Activated naive CD4-positive, alpha-beta T cell treated with anti-CD3 and anti-CD28 coated beads, Interleukin-2, amount 10 ng/mL, durations not matched to agents 7 days and 5 days (primary cell): ENCODE data around the gene NEK6.

Source experiments
- CTCF ChIA-PET: fragments of 350-600 bp; sonication (Branson Sonifier 250); formaldehyde crosslinking; loops from one replicate; lab custom pipeline; 2021; ENCODE audit warnings: antibody characterized with exemption; lab: Charles Lee
- DNase-seq: peaks from one replicate; pipeline ENCODE4 v3.0.0-alpha.2; 2020
- H3K27ac Mint-ChIP-seq: one replicate; pipeline ENCODE4 v1.8.0; 2021; ENCODE audit warnings: mild to moderate bottlenecking, moderate library complexity, mixed read lengths
- H3K27me3 Mint-ChIP-seq: one replicate; pipeline ENCODE4 v1.8.0; 2021; ENCODE audit warnings: mild to moderate bottlenecking, mixed read lengths
- H3K36me3 Mint-ChIP-seq: one replicate; pipeline ENCODE4 v1.8.0; 2021; ENCODE audit warnings: mixed read lengths
- H3K4me1 Mint-ChIP-seq: one replicate; pipeline ENCODE4 v1.8.0; 2021; ENCODE audit warnings: mixed read lengths
- H3K4me3 Mint-ChIP-seq: one replicate; pipeline ENCODE4 v1.8.0; 2021; ENCODE audit warnings: mild to moderate bottlenecking, moderate library complexity, mixed read lengths
- H3K9me3 Mint-ChIP-seq: one replicate; pipeline ENCODE4 v1.8.0; 2021; ENCODE audit warnings: mixed read lengths

Gene NEK6

GRCh38 chr9:124272118-124272517 lies 14.4 kb downstream of the NEK6 start:
- peaks cover 8% of the 10 kb centered on the region for H3K4me1 Mint-ChIP-seq
- no peak overlapping the region for H3K27ac Mint-ChIP-seq
- no peaks in the 10 kb centered on the region for H3K36me3 Mint-ChIP-seq
- H3K27me3 Mint-ChIP-seq = peaks cover 63% of the 10 kb centered on the region
- CTCF ChIA-PET = no interaction called here
- no peaks in the 10 kb centered on the region for H3K9me3 Mint-ChIP-seq
- DNase-seq = no peak
- no peak overlapping the region for H3K4me3 Mint-ChIP-seq

DNA sequence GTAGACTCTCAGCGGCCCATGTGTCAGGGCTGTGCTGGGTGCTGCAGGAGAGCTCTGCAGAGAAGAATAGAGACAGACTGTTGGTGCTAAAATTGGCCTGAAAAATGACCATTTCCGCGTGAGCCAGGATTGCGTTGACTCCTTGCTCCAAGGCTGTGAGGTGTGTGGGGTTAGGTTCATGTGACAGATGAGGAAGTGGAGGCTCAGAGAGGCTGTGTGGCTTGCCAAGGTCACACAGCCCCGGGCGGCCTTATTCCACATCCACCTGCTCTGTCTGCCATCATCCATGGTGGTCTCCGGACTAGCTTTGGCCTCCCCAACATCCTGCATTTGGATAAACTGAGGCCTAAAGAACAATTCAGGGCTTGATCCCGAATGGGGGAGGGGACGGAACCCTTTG lies 15.2 kb downstream of the NEK6 start:
- Mint-ChIP-seq H3K4me3 (no peak overlapping the region), H3K4me1 (no peaks in the 10 kb centered on the region), H3K27me3 (peaks cover 54% of the 10 kb centered on the region), H3K36me3 (no peaks in the 10 kb centered on the region), H3K9me3 (no peaks in the 10 kb centered on the region), H3K27ac (no peak overlapping the region)
- no peak for DNase-seq
- CTCF ChIA-PET = no interaction called here

GRCh38 chr9:124273427-124274160 lies 15.8 kb downstream of the NEK6 start:
- H3K9me3 Mint-ChIP-seq = no peaks in the 10 kb centered on the region
- no peak overlapping the region for H3K27ac Mint-ChIP-seq
- DNase-seq = no peak
- H3K36me3 Mint-ChIP-seq = no peaks in the 10 kb centered on the region
- H3K4me3 Mint-ChIP-seq = no peak overlapping the region
- no peaks in the 10 kb centered on the region for H3K4me1 Mint-ChIP-seq
- CTCF ChIA-PET = no interaction called here
- peaks cover 54% of the 10 kb centered on the region for H3K27me3 Mint-ChIP-seq

GRCh38 chr9:124274226-124274625 lies 16.5 kb downstream of the NEK6 start:
- no peak overlapping the region for H3K27ac Mint-ChIP-seq
- DNase-seq = no peak
- H3K9me3 Mint-ChIP-seq = no peaks in the 10 kb centered on the region
- no peaks in the 10 kb centered on the region for H3K4me1 Mint-ChIP-seq
- H3K4me3 Mint-ChIP-seq = no peak overlapping the region
- peaks cover 58% of the 10 kb centered on the region for H3K27me3 Mint-ChIP-seq
- CTCF ChIA-PET = no interaction called here
- H3K36me3 Mint-ChIP-seq = no peaks in the 10 kb centered on the region

DNA sequence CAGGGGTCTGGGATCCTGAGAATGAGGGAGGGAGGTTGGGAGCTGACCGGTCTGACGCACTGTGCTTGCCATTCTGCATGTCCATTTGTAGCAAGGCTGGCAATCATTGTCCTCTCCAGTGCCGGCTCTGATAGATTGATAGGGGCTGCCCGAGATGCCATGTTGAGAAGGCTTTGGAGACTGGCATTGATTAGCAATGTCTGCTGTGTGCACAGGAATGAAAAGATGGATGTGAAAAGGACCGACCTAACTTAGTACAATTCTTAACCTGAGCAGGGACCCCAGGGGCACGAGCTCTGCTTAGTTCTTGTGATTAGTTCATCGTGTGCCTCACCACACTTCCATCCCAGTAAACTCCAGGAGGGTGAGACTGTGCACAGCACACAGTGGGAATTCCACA lies 17.0 kb downstream of the NEK6 start:
- CTCF ChIA-PET = no interaction called here
- no peak overlapping the region for H3K4me3 Mint-ChIP-seq
- H3K9me3 Mint-ChIP-seq = no peaks in the 10 kb centered on the region
- no peak for DNase-seq
- H3K27ac Mint-ChIP-seq = no peak overlapping the region
- H3K27me3 Mint-ChIP-seq = peaks cover 53% of the 10 kb centered on the region
- H3K4me1 Mint-ChIP-seq = no peaks in the 10 kb centered on the region
- H3K36me3 Mint-ChIP-seq = no peaks in the 10 kb centered on the region

DNA sequence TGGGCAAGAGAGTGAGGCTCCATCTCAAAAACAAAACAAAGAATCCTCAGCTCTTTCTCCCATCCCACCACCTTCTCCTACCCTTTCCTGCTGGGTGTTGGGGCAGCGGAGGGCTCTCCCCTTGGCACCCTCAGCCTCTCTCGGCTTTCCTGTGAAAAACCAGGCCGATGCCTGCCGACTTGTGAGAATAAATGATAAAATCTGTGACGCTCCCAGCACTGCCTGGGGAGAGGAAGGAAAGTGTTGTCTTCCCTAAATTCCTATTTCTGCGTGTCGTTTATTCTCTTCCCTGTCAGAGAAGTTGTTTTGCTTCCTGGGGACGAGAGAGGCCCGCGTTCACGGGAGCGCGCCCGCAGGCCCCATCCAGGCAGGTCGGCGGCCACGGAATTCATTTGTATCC lies 19.7 kb downstream of the NEK6 start:
- no peaks in the 10 kb centered on the region for H3K4me1 Mint-ChIP-seq
- H3K27ac Mint-ChIP-seq = no peak overlapping the region

DNA sequence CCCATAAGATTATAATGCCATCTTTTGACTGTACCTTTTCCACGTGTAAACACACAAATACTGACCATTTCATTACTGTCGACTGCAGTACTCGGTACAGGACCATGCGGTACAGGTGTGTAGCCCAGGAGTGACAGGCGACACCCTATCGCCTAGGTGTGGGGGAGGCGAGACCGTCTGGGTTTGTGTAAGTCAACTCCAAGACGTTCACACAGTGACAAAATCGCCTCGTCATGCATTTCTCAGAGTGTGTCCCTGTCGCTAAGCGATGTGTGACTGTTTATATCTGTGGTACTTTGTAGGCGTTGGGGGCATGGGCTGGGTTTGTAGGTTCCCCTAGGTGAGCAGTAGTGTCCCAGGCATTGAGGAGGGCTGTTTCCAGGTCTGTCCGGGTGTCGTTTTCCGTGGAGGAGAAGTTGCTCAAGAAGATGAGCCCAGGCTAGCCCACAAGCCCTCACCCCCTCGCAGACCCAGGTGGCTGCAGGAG lies 20.3 kb downstream of the NEK6 start:
- CTCF ChIA-PET = no interaction called here
- Mint-ChIP-seq H3K36me3 (no peaks in the 10 kb centered on the region), H3K27ac (peak overlapping the region; percentile 42), H3K9me3 (no peaks in the 10 kb centered on the region), H3K4me1 (no peaks in the 10 kb centered on the region), H3K27me3 (peaks cover 33% of the 10 kb centered on the region), H3K4me3 (no peak overlapping the region)
- DNase-seq = no peak

More for the DNA sequence above, 19.7 kb downstream of the NEK6 start:
- Mint-ChIP-seq H3K36me3 (no peaks in the 10 kb centered on the region), H3K9me3 (no peaks in the 10 kb centered on the region), H3K27me3 (peaks cover 39% of the 10 kb centered on the region), H3K4me3 (no peak overlapping the region)
- CTCF ChIA-PET = interaction anchor here (0.6 kb wide), 2 partner anchors 11 to 538 kb away, joined by 3 read pairs; no protein-coding TSS in a partner anchor
- DNase-seq = no peak

DNA sequence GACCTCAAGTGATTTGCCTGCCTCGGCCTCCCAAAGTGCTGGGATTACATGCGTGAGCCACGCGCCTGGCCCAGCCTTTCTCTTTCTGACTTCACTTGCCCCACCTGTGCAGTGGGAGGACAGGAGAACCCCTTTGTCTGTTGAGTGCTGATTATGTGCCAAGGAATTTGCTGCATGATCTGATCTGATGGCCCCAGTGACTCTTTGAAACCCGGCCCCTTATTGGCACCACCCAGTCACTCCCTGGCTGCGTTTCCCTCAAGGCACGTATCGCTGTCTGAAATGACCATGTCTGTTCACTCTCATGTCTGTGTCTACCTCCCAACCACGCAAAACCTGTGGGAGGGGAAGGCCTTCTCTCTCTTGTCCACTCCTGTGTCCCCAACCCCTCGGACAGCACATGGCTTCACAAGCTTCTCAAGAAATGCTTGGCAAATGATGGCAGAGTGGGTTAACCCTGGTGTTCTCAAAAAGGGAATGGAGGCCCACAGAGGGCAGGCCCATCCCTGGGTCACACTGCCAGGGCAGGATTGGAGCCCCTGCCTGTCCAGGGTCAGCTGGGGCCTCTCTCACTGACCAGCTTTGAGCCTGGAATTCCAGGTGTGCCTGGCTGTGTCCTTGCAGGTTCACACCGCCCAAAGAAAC lies 21.9 kb downstream of the NEK6 start:
- Mint-ChIP-seq H3K4me3 (no peak overlapping the region), H3K27ac (no peak overlapping the region), H3K36me3 (no peaks in the 10 kb centered on the region), H3K27me3 (peaks cover 21% of the 10 kb centered on the region), H3K4me1 (no peaks in the 10 kb centered on the region), H3K9me3 (no peaks in the 10 kb centered on the region)
- CTCF ChIA-PET = no interaction called here
- no peak for DNase-seq

DNA sequence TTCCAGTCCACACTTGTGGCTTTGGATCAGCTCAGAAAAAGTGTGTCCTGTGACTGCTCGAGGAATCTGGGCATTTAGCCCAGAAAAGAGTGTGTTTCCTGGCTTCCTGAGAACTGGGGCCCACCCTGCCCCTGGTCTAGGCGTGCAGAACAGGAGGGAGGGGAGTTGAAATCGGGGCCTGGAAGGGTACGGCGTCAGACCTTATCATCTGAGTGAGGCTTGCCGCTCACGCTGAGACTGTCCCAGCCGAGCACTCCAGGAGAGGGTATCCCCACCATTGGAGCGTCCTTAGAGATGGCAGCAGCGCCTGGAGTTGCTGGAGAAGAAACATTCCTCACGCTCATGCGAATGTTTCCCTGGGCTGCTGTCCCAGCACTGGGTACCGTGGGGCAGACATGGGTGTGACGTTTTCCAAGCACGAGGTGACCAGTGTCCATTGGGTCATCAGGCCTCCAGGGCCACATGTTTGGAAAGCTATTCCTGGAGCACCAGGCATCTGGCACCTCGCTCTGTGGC lies 22.5 kb downstream of the NEK6 start:
- Mint-ChIP-seq H3K27me3 (peaks cover 20% of the 10 kb centered on the region), H3K4me1 (peaks cover under 1% of the 10 kb centered on the region), H3K27ac (no peak overlapping the region), H3K9me3 (no peaks in the 10 kb centered on the region), H3K4me3 (no peak overlapping the region), H3K36me3 (no peaks in the 10 kb centered on the region)
- CTCF ChIA-PET = no interaction called here
- DNase-seq = no peak

DNA sequence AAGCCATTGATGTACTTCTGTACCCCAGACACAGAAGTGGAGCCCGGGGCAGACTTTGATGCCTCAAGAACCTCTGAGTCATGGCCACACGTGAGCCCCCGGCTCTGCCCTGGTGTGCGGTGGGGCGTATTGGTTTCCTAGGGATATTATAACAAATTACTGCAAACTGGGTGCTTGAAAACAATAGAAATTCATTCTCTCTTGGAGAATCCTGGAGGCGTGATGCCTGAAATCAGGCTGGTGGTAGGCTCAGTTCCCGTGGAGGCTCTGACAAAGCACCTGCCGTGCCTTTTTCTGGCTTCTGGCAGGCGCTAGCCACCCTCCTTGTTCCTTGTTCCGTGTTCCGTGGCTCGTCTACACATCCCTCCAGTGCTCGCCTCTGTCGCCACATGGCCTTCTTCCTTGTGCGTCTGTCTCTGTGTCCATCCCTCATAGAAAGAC lies 24.2 kb downstream of the NEK6 start:
- Mint-ChIP-seq H3K9me3 (no peaks in the 10 kb centered on the region), H3K27me3 (peaks cover 9% of the 10 kb centered on the region), H3K4me3 (no peak overlapping the region), H3K4me1 (peaks cover 18% of the 10 kb centered on the region), H3K36me3 (no peaks in the 10 kb centered on the region), H3K27ac (no peak overlapping the region)
- DNase-seq = no peak
- CTCF ChIA-PET = no interaction called here

DNA sequence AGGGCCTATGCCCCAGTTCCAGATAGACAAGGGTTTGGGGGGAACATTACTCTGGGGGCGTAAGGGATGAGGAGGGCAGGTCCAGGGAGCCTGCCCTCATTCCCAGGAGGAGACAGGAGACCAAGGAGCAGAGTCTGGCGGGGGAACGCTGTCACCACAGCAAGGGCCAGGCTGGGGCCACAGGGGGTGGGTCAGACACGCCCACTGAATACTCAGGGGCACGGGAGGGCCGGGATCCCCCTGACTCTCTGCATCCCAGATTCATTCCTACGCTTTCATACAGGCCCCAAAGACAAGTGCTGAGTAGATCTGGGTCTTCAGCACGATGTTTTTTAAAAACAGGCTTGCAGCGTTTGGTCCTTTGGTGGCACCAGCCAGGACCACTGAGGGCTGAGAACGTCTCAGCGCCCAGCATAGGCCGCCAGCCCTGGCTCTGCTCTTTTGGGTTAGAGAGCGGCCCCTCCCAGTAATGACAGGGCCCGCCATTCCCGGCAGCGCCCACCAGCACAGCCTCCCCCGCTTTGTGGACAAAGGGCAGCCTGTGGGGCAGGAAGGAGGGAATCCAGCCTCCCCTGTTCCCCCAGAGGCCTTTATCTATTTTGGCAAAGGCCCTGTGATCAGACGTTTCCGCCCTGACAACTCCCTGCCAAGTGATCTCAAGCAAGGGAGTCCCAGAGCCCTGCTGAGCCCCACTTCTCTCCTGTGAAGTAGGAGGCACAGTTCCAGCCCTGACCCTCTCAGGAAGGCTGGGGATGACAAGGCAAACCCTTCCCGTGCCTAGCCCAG lies 24.9 kb downstream of the NEK6 start:
- Mint-ChIP-seq H3K4me3 (no peak overlapping the region), H3K9me3 (no peaks in the 10 kb centered on the region), H3K27me3 (peaks cover 9% of the 10 kb centered on the region), H3K36me3 (no peaks in the 10 kb centered on the region), H3K4me1 (peaks cover 25% of the 10 kb centered on the region), H3K27ac (no peak overlapping the region)
- CTCF ChIA-PET = no interaction called here
- no peak for DNase-seq

DNA sequence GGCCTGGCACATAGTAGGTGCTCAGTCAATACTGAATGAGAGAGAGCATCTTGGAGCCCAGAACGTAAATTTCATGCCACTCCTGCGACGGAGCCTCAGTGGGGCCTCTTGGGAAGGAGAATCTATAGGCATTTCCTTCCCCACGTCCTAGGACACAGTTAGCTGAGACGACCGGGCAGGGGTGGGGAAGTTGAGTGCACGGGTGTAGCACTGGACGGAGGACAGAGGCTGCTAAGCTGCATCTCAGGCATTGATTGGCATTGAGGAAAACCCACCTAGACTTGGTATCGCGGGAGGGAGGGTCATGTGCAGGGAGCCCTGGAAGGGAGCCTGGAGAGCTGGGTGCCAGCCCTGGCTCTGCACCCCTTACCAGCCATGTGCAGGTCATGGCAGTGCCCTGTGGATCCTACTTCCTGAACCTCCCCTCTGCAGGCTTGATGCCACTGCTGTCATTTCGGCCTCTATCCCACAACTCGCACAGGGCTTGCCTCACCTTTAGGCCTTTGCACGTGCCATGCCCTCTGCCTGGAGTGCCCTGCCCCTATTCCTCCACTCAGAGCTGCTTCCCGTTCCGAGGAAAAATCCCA lies 25.6 kb downstream of the NEK6 start:
- Mint-ChIP-seq H3K27ac (peak overlapping the region; percentile 11), H3K4me1 (peaks cover 25% of the 10 kb centered on the region), H3K27me3 (peaks cover 7% of the 10 kb centered on the region), H3K9me3 (no peaks in the 10 kb centered on the region), H3K36me3 (no peaks in the 10 kb centered on the region), H3K4me3 (no peak overlapping the region)
- DNase-seq = no peak
- CTCF ChIA-PET = no interaction called here

DNA sequence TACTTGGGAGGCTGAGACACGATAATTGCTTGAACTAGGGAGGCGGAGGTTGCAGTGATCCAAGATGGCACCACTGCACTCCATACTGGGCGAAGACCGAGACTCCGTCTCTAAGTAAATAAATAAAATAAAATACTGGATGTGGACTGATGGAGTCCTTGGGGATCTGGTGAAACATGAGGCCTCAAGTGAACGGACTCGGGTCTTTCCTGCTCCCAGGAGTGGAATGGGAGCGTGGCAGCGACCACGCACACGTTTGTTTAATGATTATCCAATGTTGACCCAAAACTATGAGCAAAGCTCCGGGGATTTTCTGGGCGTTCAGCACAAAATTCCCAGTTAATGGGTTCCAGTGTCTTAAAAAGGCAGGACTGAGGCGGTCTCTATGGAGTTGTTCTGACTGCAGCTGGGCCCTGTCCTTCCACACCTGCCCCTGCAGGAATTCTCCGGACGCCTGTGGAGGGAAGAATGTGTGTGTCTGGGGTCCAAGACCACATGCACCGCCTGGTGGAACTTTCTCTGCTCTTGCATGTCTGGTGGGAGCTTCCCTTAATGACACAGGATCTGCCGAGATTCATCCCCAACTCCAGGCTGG lies 26.6 kb downstream of the NEK6 start:
- Mint-ChIP-seq H3K36me3 (no peaks in the 10 kb centered on the region), H3K4me1 (peaks cover 28% of the 10 kb centered on the region), H3K27ac (no peak overlapping the region), H3K27me3 (peaks cover 3% of the 10 kb centered on the region), H3K9me3 (no peaks in the 10 kb centered on the region), H3K4me3 (no peak overlapping the region)
- no peak for DNase-seq
- CTCF ChIA-PET = no interaction called here
